ENCODE measurements around the gene PLPP4. TPM values are rescaled to one million over a fixed set of nuclear protein-coding genes. Genes with fewer than 3 reads are reported as not detected.

Gene PLPP4
- total RNA-seq, 1 experiment from 2014 or later: not detected

- no peaks in the 10 kb centered on the region for H3K9me3 ChIP-seq (ENCODE audit: insufficient read depth, low read depth)
- no peak overlapping the region for H3K27ac ChIP-seq
- DNase-seq: no peak
- TF ChIP-seq EZH2 (IDR thresholded peaks at IDR 0.05; ENCODE audit: low read depth): no peak
- TF ChIP-seq CTCF (conservative IDR thresholded peaks at IDR 0.05): no peak
- no peaks in the 10 kb centered on the region for H3K4me1 ChIP-seq (replicated peaks; ENCODE audit: insufficient read depth)
- no peaks in the 10 kb centered on the region for H3K27me3 ChIP-seq (ENCODE audit: insufficient read depth, low read depth)
- H3K36me3 ChIP-seq (ENCODE audit: low read depth): no peaks in the 10 kb centered on the region
- H3K4me2 ChIP-seq: no peak overlapping the region
- ChIA-PET POLR2A (ENCODE audit: unreplicated experiment) (no interaction called here), CTCF (no interaction called here)
- no peaks in the 10 kb centered on the region for H3K79me2 ChIP-seq (ENCODE audit: low read depth)
- H3K4me3 ChIP-seq: no peak overlapping the region
- intact Hi-C loops (cut with micrococcal nuclease; ENCODE audit: unreplicated experiment): no loop called here
- BruUV-seq (replicated peaks): no TSS peak
- no peaks in the 10 kb centered on the region for H3K9me2 ChIP-seq (ENCODE audit: insufficient read depth)
- no peaks in the 10 kb centered on the region for H4K20me1 ChIP-seq (ENCODE audit: insufficient read depth)
- H3F3A ChIP-seq (ENCODE audit: insufficient read depth, low read depth): no peaks in the 10 kb centered on the region
- H2AFZ ChIP-seq: no peak overlapping the region
Observed at GRCh38 chr10:120562956-120563355, 105.9 kb downstream of the PLPP4 start.

- Histone ChIP-seq H3K27me3 (ENCODE audit: insufficient read depth, low read depth) (no peaks in the 10 kb centered on the region), H3K79me2 (ENCODE audit: low read depth) (no peaks in the 10 kb centered on the region), H3K4me2 (no peak overlapping the region), H3K9me2 (ENCODE audit: insufficient read depth) (no peaks in the 10 kb centered on the region), H3K27ac (no peak overlapping the region), H3F3A (ENCODE audit: insufficient read depth, low read depth) (no peaks in the 10 kb centered on the region), H2AFZ (no peak overlapping the region), H3K4me1 (replicated peaks; ENCODE audit: insufficient read depth) (no peaks in the 10 kb centered on the region), H3K36me3 (ENCODE audit: low read depth) (no peaks in the 10 kb centered on the region), H4K20me1 (ENCODE audit: insufficient read depth) (no peaks in the 10 kb centered on the region), H3K9me3 (ENCODE audit: insufficient read depth, low read depth) (no peaks in the 10 kb centered on the region), H3K4me3 (no peak overlapping the region)
- TF ChIP-seq EZH2 (IDR thresholded peaks at IDR 0.05; ENCODE audit: low read depth) (no peak), CTCF (conservative IDR thresholded peaks at IDR 0.05) (no peak)
- intact Hi-C loops (cut with micrococcal nuclease; ENCODE audit: unreplicated experiment): no loop called here
- ChIA-PET CTCF (no interaction called here), POLR2A (ENCODE audit: unreplicated experiment) (no interaction called here)
- DNase-seq: no peak
- BruUV-seq (replicated peaks): no TSS peak
Observed at GRCh38 chr10:120570418-120570817, 113.4 kb downstream of the PLPP4 start.

GRCh38 chr10:120571266-120571665 lies 114.2 kb downstream of the PLPP4 start:
- Histone ChIP-seq H3K36me3 (ENCODE audit: low read depth) (no peaks in the 10 kb centered on the region), H3K9me2 (ENCODE audit: insufficient read depth) (no peaks in the 10 kb centered on the region), H4K20me1 (ENCODE audit: insufficient read depth) (no peaks in the 10 kb centered on the region), H3K79me2 (ENCODE audit: low read depth) (no peaks in the 10 kb centered on the region), H3K9me3 (ENCODE audit: insufficient read depth, low read depth) (no peaks in the 10 kb centered on the region), H3K4me3 (no peak overlapping the region), H3F3A (ENCODE audit: insufficient read depth, low read depth) (no peaks in the 10 kb centered on the region), H3K4me1 (replicated peaks; ENCODE audit: insufficient read depth) (no peaks in the 10 kb centered on the region), H2AFZ (no peak overlapping the region), H3K4me2 (no peak overlapping the region), H3K27ac (no peak overlapping the region), H3K27me3 (ENCODE audit: insufficient read depth, low read depth) (no peaks in the 10 kb centered on the region)
- TF ChIP-seq EZH2 (IDR thresholded peaks at IDR 0.05; ENCODE audit: low read depth) (no peak), CTCF (conservative IDR thresholded peaks at IDR 0.05) (no peak)
- ChIA-PET CTCF (no interaction called here), POLR2A (ENCODE audit: unreplicated experiment) (no interaction called here)
- no peak for DNase-seq
- intact Hi-C loops (cut with micrococcal nuclease; ENCODE audit: unreplicated experiment): no loop called here
- no TSS peak for BruUV-seq (replicated peaks)

Measured in PC-9 (cell line).